Measurements from ENCODE around the gene ZBTB46.

GRCh38 chr20:63746751-63747315 lies 84.2 kb downstream of the ZBTB46 start:
- TF ChIP-seq, protein P1, sequence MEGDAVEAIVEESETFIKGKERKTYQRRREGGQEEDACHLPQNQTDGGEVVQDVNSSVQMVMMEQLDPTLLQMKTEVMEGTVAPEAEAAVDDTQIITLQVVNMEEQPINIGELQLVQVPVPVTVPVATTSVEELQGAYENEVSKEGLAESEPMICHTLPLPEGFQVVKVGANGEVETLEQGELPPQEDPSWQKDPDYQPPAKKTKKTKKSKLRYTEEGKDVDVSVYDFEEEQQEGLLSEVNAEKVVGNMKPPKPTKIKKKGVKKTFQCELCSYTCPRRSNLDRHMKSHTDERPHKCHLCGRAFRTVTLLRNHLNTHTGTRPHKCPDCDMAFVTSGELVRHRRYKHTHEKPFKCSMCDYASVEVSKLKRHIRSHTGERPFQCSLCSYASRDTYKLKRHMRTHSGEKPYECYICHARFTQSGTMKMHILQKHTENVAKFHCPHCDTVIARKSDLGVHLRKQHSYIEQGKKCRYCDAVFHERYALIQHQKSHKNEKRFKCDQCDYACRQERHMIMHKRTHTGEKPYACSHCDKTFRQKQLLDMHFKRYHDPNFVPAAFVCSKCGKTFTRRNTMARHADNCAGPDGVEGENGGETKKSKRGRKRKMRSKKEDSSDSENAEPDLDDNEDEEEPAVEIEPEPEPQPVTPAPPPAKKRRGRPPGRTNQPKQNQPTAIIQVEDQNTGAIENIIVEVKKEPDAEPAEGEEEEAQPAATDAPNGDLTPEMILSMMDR (IDR thresholded peaks at IDR 0.05; ENCODE audit: poor library complexity): no peak
- no peak for TF ChIP-seq EZH2 (IDR thresholded peaks at IDR 0.05; ENCODE audit: borderline replicate concordance)

Measured in hepatocyte (in vitro differentiated cells).